ENCODE results near the gene CALML6.

The CALML6 gene

GRCh38 chr1:1898246-1898933, 16.7 kb upstream of the CALML6 start:
- TF ChIP-seq GATA3 (IDR thresholded peaks at IDR 0.05; ENCODE audit: low read depth, low read length) = no peak
- no peak for TF ChIP-seq GATA2 (IDR thresholded peaks at IDR 0.05; ENCODE audit: low read depth, low read length)

GRCh38 chr1:1899266-1899966, 15.6 kb upstream of the CALML6 start:
- TF ChIP-seq GATA2 (IDR thresholded peaks at IDR 0.05; ENCODE audit: low read depth, low read length) (no peak), GATA3 (IDR thresholded peaks at IDR 0.05; ENCODE audit: low read depth, low read length) (no peak)

DNA sequence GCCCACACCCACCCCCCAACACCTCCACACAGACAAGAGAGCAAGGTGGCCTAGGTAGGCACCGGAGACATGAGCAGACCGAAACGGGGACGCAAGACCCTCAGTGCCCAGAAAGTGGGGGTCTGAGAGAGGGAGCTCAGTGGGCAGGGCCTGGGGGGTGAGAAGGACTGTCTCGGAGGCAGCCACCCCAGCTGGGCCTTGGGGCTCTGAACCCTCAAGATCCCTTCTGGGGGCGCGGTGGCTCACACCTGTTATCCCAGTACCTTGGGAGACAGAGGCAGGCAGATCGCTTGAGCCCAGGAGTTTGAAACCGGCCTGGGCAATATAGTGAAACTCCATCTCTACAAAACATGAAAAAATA, 15.1 kb upstream of the CALML6 start:
- TF ChIP-seq GATA2 (IDR thresholded peaks at IDR 0.05; ENCODE audit: low read depth, low read length) = no peak
- no peak for TF ChIP-seq GATA3 (IDR thresholded peaks at IDR 0.05; ENCODE audit: low read depth, low read length)

DNA sequence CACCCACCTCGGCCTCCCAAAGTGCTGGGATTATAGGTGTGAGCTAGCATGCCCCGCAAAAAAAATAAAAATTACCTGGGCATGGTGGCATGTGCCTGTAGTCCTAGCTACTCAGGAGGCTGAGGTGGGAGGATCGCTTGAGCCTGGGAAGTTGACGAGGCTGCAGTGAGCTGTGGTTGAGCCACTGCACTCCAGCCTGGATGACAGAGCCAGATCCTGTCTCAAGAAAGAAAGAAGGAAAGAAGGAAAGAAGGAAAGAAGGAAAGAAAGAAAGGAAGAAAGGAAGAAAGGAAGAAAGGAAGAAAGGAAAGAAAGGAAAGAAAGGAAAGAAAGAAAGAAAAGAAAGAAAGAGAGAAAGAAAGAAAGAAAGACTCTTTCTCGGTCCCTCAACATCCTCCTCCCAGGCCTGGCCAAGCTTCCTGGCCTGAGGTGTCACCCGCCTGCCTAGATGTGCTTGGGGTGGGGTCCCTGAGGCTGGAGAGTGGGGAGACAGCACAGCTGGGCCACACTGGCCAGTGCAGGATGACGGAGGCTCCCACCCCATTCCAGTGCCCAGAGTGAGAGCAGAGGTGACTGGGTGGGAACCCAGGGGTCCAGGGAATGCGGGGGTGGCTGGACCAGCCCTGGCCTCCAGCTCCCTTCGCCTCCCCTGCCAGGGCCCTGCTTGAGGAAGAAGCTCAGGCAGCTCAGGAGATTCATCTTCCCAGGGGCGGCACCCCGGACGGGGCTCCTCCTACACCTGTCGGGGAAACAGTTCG, 14.0 kb upstream of the CALML6 start:
- TF ChIP-seq GATA3 (IDR thresholded peaks at IDR 0.05; ENCODE audit: low read depth, low read length) = no peak
- TF ChIP-seq GATA2 (IDR thresholded peaks at IDR 0.05; ENCODE audit: low read depth, low read length) = no peak

DNA sequence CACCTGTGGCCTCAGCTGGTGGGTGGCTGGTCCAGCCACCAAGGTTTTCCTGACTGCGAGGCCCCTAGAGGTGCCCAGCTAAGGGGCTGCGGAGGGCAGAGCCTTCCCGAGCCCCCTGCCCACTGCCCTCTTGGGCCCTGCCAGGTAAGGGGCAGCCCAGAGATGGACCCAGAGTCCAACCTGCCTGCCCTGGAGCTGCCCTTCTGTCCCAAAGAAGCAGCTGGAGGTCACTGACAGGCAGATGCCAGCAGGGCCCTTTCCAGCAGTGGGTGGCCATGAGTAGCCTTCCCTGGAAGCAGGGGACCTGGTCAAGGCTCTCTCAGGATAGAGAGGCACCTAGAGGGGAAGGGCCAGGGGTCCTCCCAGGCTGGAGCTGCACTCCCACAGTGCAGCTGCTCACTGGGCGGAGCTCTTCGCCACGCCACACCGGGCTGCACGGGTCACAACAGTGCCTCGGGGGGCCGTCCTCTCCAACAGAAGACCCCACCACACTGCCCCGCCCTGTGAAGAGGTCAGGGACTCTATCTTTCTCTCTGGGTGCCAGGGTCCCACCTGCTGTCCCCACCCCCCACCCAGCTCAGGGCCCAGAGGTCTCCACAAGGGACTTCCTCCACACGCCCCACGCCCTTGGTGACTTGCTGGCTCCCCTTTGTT, 13.3 kb upstream of the CALML6 start:
- TF ChIP-seq GATA2 (IDR thresholded peaks at IDR 0.05; ENCODE audit: low read depth, low read length) = no peak
- no peak for TF ChIP-seq GATA3 (IDR thresholded peaks at IDR 0.05; ENCODE audit: low read depth, low read length)

- TF ChIP-seq GATA2 (IDR thresholded peaks at IDR 0.05; ENCODE audit: low read depth, low read length) = no peak
- no peak for TF ChIP-seq GATA3 (IDR thresholded peaks at IDR 0.05; ENCODE audit: low read depth, low read length)
Observed at GRCh38 chr1:1903224-1903623, 11.8 kb upstream of the CALML6 start.

DNA sequence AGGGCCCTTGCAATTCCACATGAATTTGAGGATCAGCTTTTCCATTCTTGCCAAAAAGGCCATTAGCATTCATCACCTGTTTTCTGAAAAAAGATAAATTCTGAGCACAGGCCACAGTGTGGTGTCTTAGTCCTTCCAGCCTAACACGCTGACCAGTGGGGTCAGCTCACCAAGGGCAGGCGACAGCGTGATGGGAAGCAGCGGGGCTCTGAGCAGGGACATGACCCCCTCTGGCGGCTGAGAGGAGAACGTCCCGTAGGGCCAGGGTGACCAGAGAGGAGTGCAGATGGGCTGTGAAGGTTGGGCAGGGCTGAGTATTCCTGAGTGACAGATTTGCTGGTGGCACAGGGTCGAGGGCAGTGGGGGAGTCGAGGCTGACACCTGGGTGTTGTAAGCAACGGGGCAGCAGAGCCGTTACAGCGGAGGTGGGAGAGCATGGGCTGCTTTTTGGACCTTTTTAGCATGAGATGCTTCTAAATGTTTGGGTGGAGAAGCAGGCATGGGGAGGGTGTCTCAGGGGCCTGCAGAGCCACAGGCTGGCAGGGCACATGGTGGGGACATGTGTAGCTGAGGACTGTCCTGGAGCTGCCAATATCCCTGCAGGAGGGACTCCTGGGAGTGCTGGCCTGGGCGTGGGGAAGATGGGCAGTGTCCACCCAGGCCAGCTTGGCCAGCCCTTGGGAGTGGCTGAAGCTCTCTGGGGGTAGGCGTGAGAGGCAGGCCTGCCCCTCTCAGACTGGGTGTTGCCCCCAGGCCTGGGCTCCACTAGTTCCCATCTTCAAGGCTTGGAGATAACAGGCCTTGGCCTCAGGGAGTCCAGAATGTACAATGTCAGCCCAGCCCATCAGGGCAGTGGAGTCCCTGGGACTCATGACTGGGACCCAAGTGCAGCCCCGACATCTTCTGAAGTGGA, 8.6 kb upstream of the CALML6 start:
- TF ChIP-seq GATA2 (IDR thresholded peaks at IDR 0.05; ENCODE audit: low read depth, low read length) = no peak
- no peak for TF ChIP-seq GATA3 (IDR thresholded peaks at IDR 0.05; ENCODE audit: low read depth, low read length)

DNA sequence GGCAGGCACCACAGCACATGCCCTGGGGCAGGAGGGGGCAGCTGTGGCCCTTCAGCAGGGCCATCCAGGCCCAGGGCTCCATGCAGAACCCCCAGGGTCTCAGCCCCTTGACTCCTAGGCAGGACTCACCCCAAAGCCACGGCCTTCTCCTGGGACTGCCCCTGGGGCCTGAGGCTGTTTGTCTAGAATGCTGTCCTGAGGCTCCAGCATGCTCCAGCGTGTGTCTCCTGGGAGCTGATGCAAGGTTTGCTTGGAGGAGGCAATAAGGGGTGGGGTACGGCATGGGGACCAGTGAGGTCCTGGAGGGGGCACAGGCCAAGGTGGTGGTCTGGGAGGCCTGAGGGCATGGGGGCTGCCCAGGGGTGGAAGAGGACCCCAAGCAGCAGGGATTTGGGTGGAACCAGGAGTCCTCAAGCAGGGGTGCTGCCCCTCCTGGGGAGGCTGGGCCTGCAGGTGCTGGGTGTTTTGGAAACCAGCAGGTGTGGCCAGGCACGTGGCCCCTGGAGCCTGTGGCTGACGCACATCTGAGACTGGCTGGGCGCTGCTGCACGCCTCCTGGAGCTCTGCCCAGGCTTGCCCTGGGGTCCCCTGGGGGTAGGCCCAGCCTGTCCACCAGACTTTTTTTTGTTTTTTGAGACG, 7.8 kb upstream of the CALML6 start:
- TF ChIP-seq GATA2 (IDR thresholded peaks at IDR 0.05; ENCODE audit: low read depth, low read length) (no peak), GATA3 (IDR thresholded peaks at IDR 0.05; ENCODE audit: low read depth, low read length) (no peak)

DNA sequence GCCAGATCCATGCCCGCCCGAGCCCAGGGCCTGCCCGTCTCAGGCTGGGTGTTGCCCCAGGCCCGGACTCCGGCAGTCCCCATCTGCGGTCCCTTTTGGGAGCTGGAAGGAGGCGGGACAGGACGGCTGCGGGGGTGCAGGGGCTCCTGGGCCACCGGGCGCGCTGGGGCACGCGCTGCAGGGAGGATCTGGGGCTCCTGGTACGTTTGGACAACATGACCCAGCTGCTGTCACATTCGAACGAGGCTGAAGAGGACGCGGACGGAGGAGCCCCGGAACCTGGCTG, 6.6 kb upstream of the CALML6 start:
- TF ChIP-seq GATA2 (IDR thresholded peaks at IDR 0.05; ENCODE audit: low read depth, low read length) (no peak), GATA3 (IDR thresholded peaks at IDR 0.05; ENCODE audit: low read depth, low read length) (no peak)

DNA sequence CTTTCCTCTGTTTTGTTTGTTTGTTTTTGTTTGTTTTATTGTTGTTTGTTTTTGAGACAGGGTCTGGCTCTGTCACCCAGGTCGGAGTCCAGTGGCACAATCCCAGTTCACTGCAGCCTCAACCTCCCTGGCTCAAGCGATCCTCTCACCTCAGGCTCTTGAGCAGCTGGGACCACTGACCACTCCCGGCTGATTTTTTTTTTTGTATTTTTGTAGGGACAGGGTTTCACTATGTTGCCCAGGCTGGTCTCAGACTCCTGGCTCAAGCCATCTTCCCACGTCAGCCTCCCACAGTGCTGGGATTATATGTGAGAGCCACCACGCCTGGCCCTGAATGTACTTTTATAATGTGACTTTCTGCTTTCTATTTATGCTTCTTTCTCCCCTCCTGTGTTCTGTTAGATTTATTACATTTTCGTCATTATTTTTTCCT, 5.0 kb upstream of the CALML6 start:
- TF ChIP-seq GATA2 (IDR thresholded peaks at IDR 0.05; ENCODE audit: low read depth, low read length) (no peak), GATA3 (IDR thresholded peaks at IDR 0.05; ENCODE audit: low read depth, low read length) (no peak)

GRCh38 chr1:1910651-1911331, 4.3 kb upstream of the CALML6 start:
- TF ChIP-seq GATA2 (IDR thresholded peaks at IDR 0.05; ENCODE audit: low read depth, low read length) (no peak), GATA3 (IDR thresholded peaks at IDR 0.05; ENCODE audit: low read depth, low read length) (no peak)

DNA sequence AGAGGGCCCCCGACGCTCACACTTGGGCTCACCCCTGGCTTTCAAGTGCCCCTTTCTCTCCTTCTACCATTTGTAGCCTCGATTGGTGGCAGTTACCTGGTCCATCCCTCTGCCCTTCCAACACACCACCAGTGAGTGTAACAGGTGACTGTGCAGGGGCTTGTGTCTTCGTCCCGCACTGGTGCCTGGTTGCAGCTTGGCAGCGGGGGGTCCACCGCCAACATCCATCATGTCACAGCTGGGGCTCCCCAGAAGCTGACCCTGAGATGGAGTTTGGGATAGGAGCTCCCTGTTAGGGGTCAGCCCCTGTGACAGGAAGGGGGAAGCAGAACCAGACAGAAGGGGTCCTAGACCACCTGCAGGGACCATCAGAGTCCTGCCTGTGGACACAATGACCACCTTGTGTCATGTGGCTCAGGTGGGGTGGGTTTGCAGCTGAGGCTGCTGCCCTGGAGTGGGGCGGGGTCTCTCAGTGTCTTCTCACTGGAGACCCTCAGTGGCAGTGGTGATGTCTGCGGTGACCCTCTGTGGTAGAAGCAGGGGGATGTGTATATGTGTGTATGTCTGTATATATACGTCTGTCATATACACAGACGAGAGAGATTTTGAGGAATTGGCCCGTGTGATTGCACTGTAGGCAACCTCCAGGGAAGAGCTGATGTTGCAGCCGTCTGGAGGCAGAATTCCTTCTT, 3.6 kb upstream of the CALML6 start:
- no peak for TF ChIP-seq GATA3 (IDR thresholded peaks at IDR 0.05; ENCODE audit: low read depth, low read length)
- no peak for TF ChIP-seq GATA2 (IDR thresholded peaks at IDR 0.05; ENCODE audit: low read depth, low read length)
